ENCODE measurements around the gene MATCAP1.

Gene MATCAP1

GRCh38 chr16:67187175-67187890 is 3.6 kb upstream of the MATCAP1 start:
- Histone ChIP-seq H3K36me3 (ENCODE audit: insufficient read depth, low read length) (no peaks in the 10 kb centered on the region), H3K4me3 (ENCODE audit: low read depth, low read length, poor library complexity, severe bottlenecking) (no peak overlapping the region), H3K27ac (ENCODE audit: low read depth, low read length, poor library complexity, severe bottlenecking) (no peak overlapping the region), H3K9ac (ENCODE audit: low read length) (no peak overlapping the region), H3K9me2 (ENCODE audit: low read depth, low read length) (no peaks in the 10 kb centered on the region), H3F3A (ENCODE audit: insufficient read depth, low read length) (no peaks in the 10 kb centered on the region), H3K4me2 (ENCODE audit: low read length) (no peak overlapping the region), H3K4me1 (ENCODE audit: insufficient read depth, low read length, severe bottlenecking) (peaks cover 16% of the 10 kb centered on the region), H3K9me3 (ENCODE audit: low read length) (no peaks in the 10 kb centered on the region), H4K20me1 (ENCODE audit: insufficient read depth, low read length) (no peaks in the 10 kb centered on the region), H3K79me2 (ENCODE audit: insufficient read depth, low read length) (peaks cover 3% of the 10 kb centered on the region), H2AFZ (ENCODE audit: low read length) (no peak overlapping the region), H3K27me3 (ENCODE audit: insufficient read depth, low read length) (no peaks in the 10 kb centered on the region)
- no peak for TF ChIP-seq EZH2 (IDR thresholded peaks at IDR 0.05; ENCODE audit: borderline replicate concordance, low read length)
- TF ChIP-seq CTCF (IDR thresholded peaks at IDR 0.05; ENCODE audit: low read length) = no peak

- Histone ChIP-seq H2AFZ (ENCODE audit: low read length) (no peak overlapping the region), H3K27me3 (ENCODE audit: insufficient read depth, low read length) (no peaks in the 10 kb centered on the region), H4K20me1 (ENCODE audit: insufficient read depth, low read length) (no peaks in the 10 kb centered on the region), H3K9ac (ENCODE audit: low read length) (no peak overlapping the region), H3K27ac (ENCODE audit: low read depth, low read length, poor library complexity, severe bottlenecking) (no peak overlapping the region), H3K4me3 (ENCODE audit: low read depth, low read length, poor library complexity, severe bottlenecking) (no peak overlapping the region), H3K4me2 (ENCODE audit: low read length) (no peak overlapping the region), H3K9me2 (ENCODE audit: low read depth, low read length) (no peaks in the 10 kb centered on the region), H3K9me3 (ENCODE audit: low read length) (no peaks in the 10 kb centered on the region), H3K4me1 (ENCODE audit: insufficient read depth, low read length, severe bottlenecking) (peaks cover 17% of the 10 kb centered on the region), H3K36me3 (ENCODE audit: insufficient read depth, low read length) (no peaks in the 10 kb centered on the region), H3K79me2 (ENCODE audit: insufficient read depth, low read length) (no peaks in the 10 kb centered on the region), H3F3A (ENCODE audit: insufficient read depth, low read length) (no peaks in the 10 kb centered on the region)
- TF ChIP-seq EZH2 (IDR thresholded peaks at IDR 0.05; ENCODE audit: borderline replicate concordance, low read length) (no peak), CTCF (IDR thresholded peaks at IDR 0.05; ENCODE audit: low read length) (no peak)
Measured at GRCh38 chr16:67186550-67186950, 2.8 kb upstream of the MATCAP1 start.

GRCh38 chr16:67185651-67186134 is 1.9 kb upstream of the MATCAP1 start:
- Histone ChIP-seq H3K4me1 (ENCODE audit: insufficient read depth, low read length, severe bottlenecking) (peaks cover 17% of the 10 kb centered on the region), H3K36me3 (ENCODE audit: insufficient read depth, low read length) (no peaks in the 10 kb centered on the region), H2AFZ (ENCODE audit: low read length) (no peak overlapping the region), H3K27ac (ENCODE audit: low read depth, low read length, poor library complexity, severe bottlenecking) (no peak overlapping the region), H3K4me3 (ENCODE audit: low read depth, low read length, poor library complexity, severe bottlenecking) (no peak overlapping the region), H4K20me1 (ENCODE audit: insufficient read depth, low read length) (no peaks in the 10 kb centered on the region), H3K9me2 (ENCODE audit: low read depth, low read length) (no peaks in the 10 kb centered on the region), H3K9ac (ENCODE audit: low read length) (no peak overlapping the region), H3K4me2 (ENCODE audit: low read length) (no peak overlapping the region), H3F3A (ENCODE audit: insufficient read depth, low read length) (no peaks in the 10 kb centered on the region), H3K9me3 (ENCODE audit: low read length) (no peaks in the 10 kb centered on the region), H3K79me2 (ENCODE audit: insufficient read depth, low read length) (no peaks in the 10 kb centered on the region), H3K27me3 (ENCODE audit: insufficient read depth, low read length) (no peaks in the 10 kb centered on the region)
- TF ChIP-seq EZH2 (IDR thresholded peaks at IDR 0.05; ENCODE audit: borderline replicate concordance, low read length) = no peak
- TF ChIP-seq CTCF (IDR thresholded peaks at IDR 0.05; ENCODE audit: low read length) = no peak; the same call in 1 of the 2 replicates

Data from OCI-LY1 (cell line).